NT2/D1 (cell line): Measurements from ENCODE around the gene HLA-DQB2.
"Not testable (repeated sequence)": the region's sequence is repeated elsewhere in the genome, so short reads cannot be mapped to it uniquely, and the experiment has no call there.

ENCODE experiments used
- DNase-seq: peaks from one replicate; pipeline ENCODE4 v3.0.0-alpha.2; 2011; ENCODE audit warnings: low read depth, low spot score
- H3K27me3 ChIP-seq: 2 replicates; pipeline ENCODE4 v1.6.0; 2011; ENCODE audit warnings: mild to moderate bottlenecking; ENCODE audit not compliant: insufficient read length, insufficient read depth
- H3K36me3 ChIP-seq: 2 replicates; pipeline ENCODE4 v1.6.1; 2011; ENCODE audit warnings: mild to moderate bottlenecking, low read length, mixed read lengths; ENCODE audit not compliant: insufficient read depth, insufficient read length
- H3K4me1 ChIP-seq: 2 replicates; pipeline ENCODE4 v1.5.1; 2011; ENCODE audit not compliant: insufficient read depth, insufficient read length
- H3K4me3 ChIP-seq: 2 replicates; pipeline ENCODE4 v1.5.1; 2011; ENCODE audit warnings: low read depth; ENCODE audit not compliant: insufficient read length
- H3K9ac ChIP-seq: 2 replicates; pipeline ENCODE4 v1.6.0; 2011; ENCODE audit warnings: low read depth; ENCODE audit not compliant: insufficient read length
- H3K9me3 ChIP-seq: 2 replicates; pipeline ENCODE4 v1.5.1; 2011; ENCODE audit warnings: mild to moderate bottlenecking, low read length; ENCODE audit not compliant: insufficient read depth
- SUZ12 ChIP-seq: IDR thresholded peaks from 2 replicates; pipeline ENCODE4 v1.6.1; 2011; ENCODE audit not compliant: insufficient read length, insufficient read depth; ENCODE audit errors: extremely low read depth
- YY1 ChIP-seq: IDR thresholded peaks from 2 replicates; pipeline ENCODE4 v1.6.1; 2011; ENCODE audit not compliant: insufficient read length, insufficient read depth
- ZNF274 ChIP-seq: IDR thresholded peaks from 2 replicates; pipeline ENCODE4 v1.6.1; 2011; ENCODE audit warnings: mild to moderate bottlenecking, low read depth, low read length

Gene HLA-DQB2

GRCh38 chr6:32774426-32774825 is 11.1 kb upstream of the HLA-DQB2 start:
- H3K36me3 ChIP-seq: no peaks in the 10 kb centered on the region
- H3K4me3 ChIP-seq: no peak overlapping the region
- H3K9ac ChIP-seq: no peak overlapping the region
- no peaks in the 10 kb centered on the region for H3K27me3 ChIP-seq
- no peak for DNase-seq
- TF ChIP-seq YY1: no peak
- no peak for TF ChIP-seq ZNF274
- H3K9me3 ChIP-seq: no peaks in the 10 kb centered on the region
- no peaks in the 10 kb centered on the region for H3K4me1 ChIP-seq

- no peaks in the 10 kb centered on the region for H3K27me3 ChIP-seq
- no peak overlapping the region for H3K9ac ChIP-seq
- H3K9me3 ChIP-seq: no peaks in the 10 kb centered on the region
- H3K4me1 ChIP-seq: no peaks in the 10 kb centered on the region
- no peak overlapping the region for H3K4me3 ChIP-seq
- TF ChIP-seq YY1: no peak
- no peak for TF ChIP-seq SUZ12
- no peak for TF ChIP-seq ZNF274
- DNase-seq: no peak
- no peaks in the 10 kb centered on the region for H3K36me3 ChIP-seq
Measured at GRCh38 chr6:32772656-32773055, 9.3 kb upstream of the HLA-DQB2 start.

GRCh38 chr6:32764048-32764447 is 716 bp upstream of the HLA-DQB2 start:
- no peak overlapping the region for H3K9ac ChIP-seq
- no peak for DNase-seq
- H3K27me3 ChIP-seq: peaks cover 4% of the 10 kb centered on the region
- TF ChIP-seq ZNF274: no peak
- H3K36me3 ChIP-seq: no peaks in the 10 kb centered on the region
- H3K9me3 ChIP-seq: no peaks in the 10 kb centered on the region
- H3K4me1 ChIP-seq: no peaks in the 10 kb centered on the region
- no peak overlapping the region for H3K4me3 ChIP-seq

GRCh38 chr6:32761548-32761947 is 1.8 kb downstream of the HLA-DQB2 start:
- Histone ChIP-seq H3K4me1 (no peaks in the 10 kb centered on the region), H3K4me3 (no peak overlapping the region), H3K9me3 (no peaks in the 10 kb centered on the region), H3K36me3 (no peaks in the 10 kb centered on the region), H3K9ac (no peak overlapping the region), H3K27me3 (peaks cover 4% of the 10 kb centered on the region)
- no peak for TF ChIP-seq SUZ12
- no peak for TF ChIP-seq YY1
- TF ChIP-seq ZNF274: no peak
- no peak for DNase-seq

GRCh38 chr6:32761072-32761471 is 2.3 kb downstream of the HLA-DQB2 start:
- Histone ChIP-seq H3K4me3 (no peak overlapping the region), H3K9ac (no peak overlapping the region), H3K9me3 (no peaks in the 10 kb centered on the region), H3K4me1 (no peaks in the 10 kb centered on the region), H3K27me3 (peaks cover 4% of the 10 kb centered on the region), H3K36me3 (no peaks in the 10 kb centered on the region)
- no peak for DNase-seq
- no peak for TF ChIP-seq ZNF274
- no peak for TF ChIP-seq YY1
- TF ChIP-seq SUZ12: no peak

GRCh38 chr6:32759669-32760068 is 3.7 kb downstream of the HLA-DQB2 start:
- Histone ChIP-seq H3K27me3 (peaks cover 4% of the 10 kb centered on the region), H3K4me1 (no peaks in the 10 kb centered on the region), H3K4me3 (no peak overlapping the region), H3K36me3 (no peaks in the 10 kb centered on the region), H3K9ac (no peak overlapping the region), H3K9me3 (no peaks in the 10 kb centered on the region)
- DNase-seq: no peak
- no peak for TF ChIP-seq SUZ12
- TF ChIP-seq YY1: no peak
- no peak for TF ChIP-seq ZNF274

GRCh38 chr6:32752580-32752979 is 10.8 kb downstream of the HLA-DQB2 start:
- H3K36me3 ChIP-seq: no peaks in the 10 kb centered on the region
- no peak overlapping the region for H3K4me3 ChIP-seq
- no peak overlapping the region for H3K9ac ChIP-seq
- no peaks in the 10 kb centered on the region for H3K4me1 ChIP-seq
- TF ChIP-seq YY1 (no peak), SUZ12 (no peak), ZNF274 (no peak)
- no peaks in the 10 kb centered on the region for H3K9me3 ChIP-seq
- no peaks in the 10 kb centered on the region for H3K27me3 ChIP-seq
- no peak for DNase-seq

GRCh38 chr6:32745649-32746048 is 17.7 kb downstream of the HLA-DQB2 start:
- H3K4me1 ChIP-seq, H3K9me3 ChIP-seq, H3K27me3 ChIP-seq, H3K36me3 ChIP-seq, H3K4me3 ChIP-seq, H3K9ac ChIP-seq, DNase-seq: not testable (repeated sequence)
